Panc1 (cell line): ENCODE results near the gene PLPP4. TPM values are rescaled to one million over a fixed set of nuclear protein-coding genes. Genes with fewer than 3 reads are reported as not detected.

Experiments used
- ATAC-seq: fragments of 200-7000 bp; cut with Tn5 transposase; 2 replicates; pipeline ENCODE4 v1.9.1; 2020; ENCODE audit warnings: mild to moderate bottlenecking, moderate library complexity
- BruUV-seq: library from RNA; stranded (reverse); fragments of 400-500 nt; replicated peaks from 2 replicates; lab custom pipeline; 2021; lab: Mats Ljungman, UMichigan
- CTCF ChIA-PET: fragments of 300-600 bp; sonication (Branson Sonifier 250); formaldehyde crosslinking; loops from one replicate; lab custom pipeline; 2022; ENCODE audit warnings: antibody characterized with exemption; lab: Charles Lee
- POLR2A ChIA-PET: fragments of 300-600 bp; sonication (Branson Sonifier 250); formaldehyde crosslinking; loops from one replicate; lab custom pipeline; 2022; ENCODE audit warnings: antibody characterized with exemption; lab: Charles Lee
- DNase-seq: peaks from one replicate; pipeline ENCODE4 v3.0.0-alpha.2; 2010; ENCODE audit warnings: low read depth, low spot score
- H3K27ac ChIP-seq: 2 replicates; pipeline ENCODE4 v1.5.1; 2011; ENCODE audit warnings: mild to moderate bottlenecking, low read length, inconsistent platforms
- H3K27me3 ChIP-seq: fragments of 200-500 bp; sonication (Bioruptor generic); 2 replicates; pipeline ENCODE4 v1.6.0; 2014; ENCODE audit warnings: low read length, inconsistent platforms; ENCODE audit not compliant: control insufficient read depth, insufficient read depth
- H3K36me3 ChIP-seq: fragments of 200-500 bp; sonication (Bioruptor generic); 2 replicates; pipeline ENCODE4 v1.5.1; 2014; ENCODE audit warnings: inconsistent platforms, mild to moderate bottlenecking, low read length, moderate library complexity; ENCODE audit not compliant: control insufficient read depth, insufficient read depth
- H3K4me1 ChIP-seq: 2 replicates; pipeline ENCODE4 v1.5.1; 2011; ENCODE audit warnings: inconsistent platforms, mild to moderate bottlenecking, low read length, moderate library complexity; ENCODE audit not compliant: control insufficient read depth, insufficient read depth
- H3K4me3 ChIP-seq, 2 experiments: 2 replicates each; pipeline ENCODE4 v1.5.1; 2011 to 2012; ENCODE audit warnings: low read depth in 2 of 2, low read length in 2 of 2, mild to moderate bottlenecking in 2 of 2, inconsistent platforms in 1 of 2, moderate library complexity in 1 of 2
- H3K9me3 ChIP-seq: fragments of 200-500 bp; sonication (Bioruptor generic); 2 replicates; pipeline ENCODE4 v1.5.1; 2014; ENCODE audit warnings: low read depth, mild to moderate bottlenecking, inconsistent platforms, low read length, moderate library complexity; ENCODE audit not compliant: control insufficient read depth, insufficient read depth
- POLR2AphosphoS5 ChIP-seq: IDR thresholded peaks from 2 replicates; pipeline ENCODE4 v1.6.1; 2012; ENCODE audit warnings: mild to moderate bottlenecking, low read depth, low read length, moderate library complexity
- SIN3A ChIP-seq: IDR thresholded peaks from 2 replicates; pipeline ENCODE4 v1.6.1; 2012; ENCODE audit warnings: low read depth, mild to moderate bottlenecking, low read length, moderate library complexity, borderline replicate concordance; ENCODE audit not compliant: insufficient read depth
- TCF7L2 ChIP-seq: IDR thresholded peaks from 2 replicates; pipeline ENCODE4 v1.6.1; 2011; ENCODE audit warnings: mild to moderate bottlenecking, low read depth, low read length, inconsistent platforms
- in situ Hi-C: cut with HindIII; loops from 2 replicates; pipeline ENCODE4 v1.10.0; 2016; ENCODE audit warnings: low sequenced_read_pairs, low pct_unique_long_range_greater_than_20kb
- intact Hi-C: fragments of 100-400 bp; cut with micrococcal nuclease; formaldehyde crosslinking; loops from one replicate; pipeline ENCODE4 v1.10.0; 2022; ENCODE audit not compliant: unreplicated experiment
- total RNA-seq: library from RNA; stranded (reverse); gene quantifications from one replicate; pipeline ENCODE4 v1.2.1, GENCODE V29; 2021; ENCODE audit not compliant: unreplicated experiment
- TF ChIP-seq, protein P1 (sequence below): fragments of 450-650 bp; IDR thresholded peaks from 2 replicates; pipeline ENCODE4 v1.5.1; 2017; ENCODE audit warnings: mild to moderate bottlenecking
- TF ChIP-seq, protein P2 (sequence below), 2 experiments: IDR thresholded peaks; 2 replicates each; pipeline ENCODE4 v1.6.1; 2011 to 2012; ENCODE audit warnings: low read depth in 2 of 2, control low read depth in 1 of 2, low read length in 1 of 2, mild to moderate bottlenecking in 1 of 2, moderate library complexity in 1 of 2; ENCODE audit not compliant: insufficient read depth in 1 of 2

PLPP4 gene
- total RNA-seq, 1 experiment from 2014 or later = 0.18 TPM

GRCh38 chr10:120460186-120460585 lies 3.2 kb downstream of the PLPP4 start:
- intact Hi-C loops (no loop called here), in situ Hi-C loops (no loop called here)
- H3K9me3 ChIP-seq = no peaks in the 10 kb centered on the region
- no peak overlapping the region for H3K27ac ChIP-seq
- H3K36me3 ChIP-seq = no peaks in the 10 kb centered on the region
- ATAC-seq (no peak), DNase-seq (no peak)
- H3K27me3 ChIP-seq = peaks cover 26% of the 10 kb centered on the region
- no peak overlapping the region for H3K4me3 ChIP-seq
- ChIA-PET POLR2A (no interaction called here), CTCF (no interaction called here)
- BruUV-seq = no TSS peak
- no peak for TF ChIP-seq SIN3A
- no peak for TF ChIP-seq POLR2AphosphoS5
- TF ChIP-seq TCF7L2 = no peak
- TF ChIP-seq, protein P1, sequence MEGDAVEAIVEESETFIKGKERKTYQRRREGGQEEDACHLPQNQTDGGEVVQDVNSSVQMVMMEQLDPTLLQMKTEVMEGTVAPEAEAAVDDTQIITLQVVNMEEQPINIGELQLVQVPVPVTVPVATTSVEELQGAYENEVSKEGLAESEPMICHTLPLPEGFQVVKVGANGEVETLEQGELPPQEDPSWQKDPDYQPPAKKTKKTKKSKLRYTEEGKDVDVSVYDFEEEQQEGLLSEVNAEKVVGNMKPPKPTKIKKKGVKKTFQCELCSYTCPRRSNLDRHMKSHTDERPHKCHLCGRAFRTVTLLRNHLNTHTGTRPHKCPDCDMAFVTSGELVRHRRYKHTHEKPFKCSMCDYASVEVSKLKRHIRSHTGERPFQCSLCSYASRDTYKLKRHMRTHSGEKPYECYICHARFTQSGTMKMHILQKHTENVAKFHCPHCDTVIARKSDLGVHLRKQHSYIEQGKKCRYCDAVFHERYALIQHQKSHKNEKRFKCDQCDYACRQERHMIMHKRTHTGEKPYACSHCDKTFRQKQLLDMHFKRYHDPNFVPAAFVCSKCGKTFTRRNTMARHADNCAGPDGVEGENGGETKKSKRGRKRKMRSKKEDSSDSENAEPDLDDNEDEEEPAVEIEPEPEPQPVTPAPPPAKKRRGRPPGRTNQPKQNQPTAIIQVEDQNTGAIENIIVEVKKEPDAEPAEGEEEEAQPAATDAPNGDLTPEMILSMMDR = no peak
- TF ChIP-seq, protein P2, sequence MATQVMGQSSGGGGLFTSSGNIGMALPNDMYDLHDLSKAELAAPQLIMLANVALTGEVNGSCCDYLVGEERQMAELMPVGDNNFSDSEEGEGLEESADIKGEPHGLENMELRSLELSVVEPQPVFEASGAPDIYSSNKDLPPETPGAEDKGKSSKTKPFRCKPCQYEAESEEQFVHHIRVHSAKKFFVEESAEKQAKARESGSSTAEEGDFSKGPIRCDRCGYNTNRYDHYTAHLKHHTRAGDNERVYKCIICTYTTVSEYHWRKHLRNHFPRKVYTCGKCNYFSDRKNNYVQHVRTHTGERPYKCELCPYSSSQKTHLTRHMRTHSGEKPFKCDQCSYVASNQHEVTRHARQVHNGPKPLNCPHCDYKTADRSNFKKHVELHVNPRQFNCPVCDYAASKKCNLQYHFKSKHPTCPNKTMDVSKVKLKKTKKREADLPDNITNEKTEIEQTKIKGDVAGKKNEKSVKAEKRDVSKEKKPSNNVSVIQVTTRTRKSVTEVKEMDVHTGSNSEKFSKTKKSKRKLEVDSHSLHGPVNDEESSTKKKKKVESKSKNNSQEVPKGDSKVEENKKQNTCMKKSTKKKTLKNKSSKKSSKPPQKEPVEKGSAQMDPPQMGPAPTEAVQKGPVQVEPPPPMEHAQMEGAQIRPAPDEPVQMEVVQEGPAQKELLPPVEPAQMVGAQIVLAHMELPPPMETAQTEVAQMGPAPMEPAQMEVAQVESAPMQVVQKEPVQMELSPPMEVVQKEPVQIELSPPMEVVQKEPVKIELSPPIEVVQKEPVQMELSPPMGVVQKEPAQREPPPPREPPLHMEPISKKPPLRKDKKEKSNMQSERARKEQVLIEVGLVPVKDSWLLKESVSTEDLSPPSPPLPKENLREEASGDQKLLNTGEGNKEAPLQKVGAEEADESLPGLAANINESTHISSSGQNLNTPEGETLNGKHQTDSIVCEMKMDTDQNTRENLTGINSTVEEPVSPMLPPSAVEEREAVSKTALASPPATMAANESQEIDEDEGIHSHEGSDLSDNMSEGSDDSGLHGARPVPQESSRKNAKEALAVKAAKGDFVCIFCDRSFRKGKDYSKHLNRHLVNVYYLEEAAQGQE (IDR thresholded peaks at IDR 0.05; ENCODE audit: insufficient read depth in 1 of 2, low read depth in 2 of 2, low read length in 1 of 2) = no peak
- H3K4me1 ChIP-seq = no peaks in the 10 kb centered on the region; the same call in 1 of the 2 replicates

DNA sequence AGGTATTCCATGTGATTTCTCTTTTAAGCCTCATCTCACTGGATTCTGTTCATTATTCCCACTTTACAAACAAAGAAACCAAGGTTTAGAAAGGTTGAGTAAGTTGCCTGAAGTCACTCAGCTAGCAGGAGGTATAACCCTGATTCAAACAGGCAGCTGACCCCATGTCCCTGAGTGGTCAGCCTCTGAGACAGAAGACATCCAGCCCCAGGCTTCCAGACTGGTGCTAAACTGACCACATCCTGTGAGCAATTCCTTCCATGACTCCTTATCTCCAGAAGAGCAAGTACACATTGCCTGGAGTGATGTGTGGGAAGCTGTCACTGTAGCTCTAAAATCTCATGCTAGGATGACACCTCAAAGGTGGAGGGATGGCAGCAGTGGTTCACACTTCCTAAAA lies 3.7 kb downstream of the PLPP4 start:
- ChIA-PET POLR2A (no interaction called here), CTCF (no interaction called here)
- Histone ChIP-seq H3K9me3 (no peaks in the 10 kb centered on the region), H3K27ac (no peak overlapping the region), H3K36me3 (no peaks in the 10 kb centered on the region), H3K4me1 (no peaks in the 10 kb centered on the region; the same call in 1 of the 2 replicates), H3K4me3 (no peak overlapping the region), H3K27me3 (peaks cover 22% of the 10 kb centered on the region)
- no TSS peak for BruUV-seq
- intact Hi-C loops = no loop called here
- in situ Hi-C loops = no loop called here
- ATAC-seq (peak; percentile 45; the same call in 1 of the 2 replicates), DNase-seq (peak; percentile 27)
- TF ChIP-seq TCF7L2 (no peak), SIN3A (no peak), POLR2AphosphoS5 (no peak)
- TF ChIP-seq, protein P1 = no peak
- TF ChIP-seq, protein P2 (IDR thresholded peaks at IDR 0.05; ENCODE audit: insufficient read depth in 1 of 2, low read depth in 2 of 2, low read length in 1 of 2) = no peak
